ENCODE results near the gene NTSR2.

NTSR2 gene

GRCh38 chr2:11669454-11670291, at the start of gene NTSR2:
Gene NTSR2, minus strand, starts transcription at chr2:11670195. Its CDS starts 66 bp downstream, at chr2:11670129.
- peak; percentile 18 for DNase-seq (ENCODE audit: low read depth)

- no peak for DNase-seq (ENCODE audit: low read depth)
Measured at GRCh38 chr2:11719230-11719977, 49.4 kb upstream of the NTSR2 start.

- no peak for DNase-seq (ENCODE audit: low read depth)
Measured at GRCh38 chr2:11718606-11719005, 48.6 kb upstream of the NTSR2 start.

GRCh38 chr2:11717623-11718022, 47.6 kb upstream of the NTSR2 start:
- DNase-seq (ENCODE audit: low read depth) = no peak

GRCh38 chr2:11716689-11717321, 46.8 kb upstream of the NTSR2 start:
- peak; percentile 66 for DNase-seq (ENCODE audit: low read depth)

- DNase-seq (ENCODE audit: low read depth) = no peak
Measured at GRCh38 chr2:11715987-11716652, 46.1 kb upstream of the NTSR2 start.

- DNase-seq (ENCODE audit: low read depth) = no peak
Measured at GRCh38 chr2:11713815-11714214, 43.8 kb upstream of the NTSR2 start.

- DNase-seq (ENCODE audit: low read depth) = no peak
Measured at GRCh38 chr2:11712866-11713265, 42.9 kb upstream of the NTSR2 start.

- DNase-seq (ENCODE audit: low read depth) = no peak
Measured at GRCh38 chr2:11711751-11712150, 41.8 kb upstream of the NTSR2 start.

- DNase-seq (ENCODE audit: low read depth) = no peak
Measured at GRCh38 chr2:11711354-11711716, 41.3 kb upstream of the NTSR2 start.

GRCh38 chr2:11710632-11711353, 40.8 kb upstream of the NTSR2 start:
- DNase-seq (ENCODE audit: low read depth) = no peak

GRCh38 chr2:11710210-11710609, 40.2 kb upstream of the NTSR2 start:
- DNase-seq (ENCODE audit: low read depth) = peak; percentile 60

GRCh38 chr2:11709293-11709692, 39.3 kb upstream of the NTSR2 start:
- no peak for DNase-seq (ENCODE audit: low read depth)

GRCh38 chr2:11708106-11708505, 38.1 kb upstream of the NTSR2 start:
- DNase-seq (ENCODE audit: low read depth) = no peak

- no peak for DNase-seq (ENCODE audit: low read depth)
Measured at GRCh38 chr2:11705711-11706110, 35.7 kb upstream of the NTSR2 start.

GRCh38 chr2:11705063-11705462, 35.1 kb upstream of the NTSR2 start:
- no peak for DNase-seq (ENCODE audit: low read depth)

GRCh38 chr2:11703700-11704099, 33.7 kb upstream of the NTSR2 start:
- no peak for DNase-seq (ENCODE audit: low read depth)

- DNase-seq (ENCODE audit: low read depth) = no peak
Measured at GRCh38 chr2:11702946-11703345, 33.0 kb upstream of the NTSR2 start.

- DNase-seq (ENCODE audit: low read depth) = no peak
Measured at GRCh38 chr2:11701751-11702301, 31.8 kb upstream of the NTSR2 start.

- DNase-seq (ENCODE audit: low read depth) = no peak
Measured at GRCh38 chr2:11701206-11701605, 31.2 kb upstream of the NTSR2 start.
